ENCODE measurements around the gene TRPM6.

The TRPM6 gene

DNA sequence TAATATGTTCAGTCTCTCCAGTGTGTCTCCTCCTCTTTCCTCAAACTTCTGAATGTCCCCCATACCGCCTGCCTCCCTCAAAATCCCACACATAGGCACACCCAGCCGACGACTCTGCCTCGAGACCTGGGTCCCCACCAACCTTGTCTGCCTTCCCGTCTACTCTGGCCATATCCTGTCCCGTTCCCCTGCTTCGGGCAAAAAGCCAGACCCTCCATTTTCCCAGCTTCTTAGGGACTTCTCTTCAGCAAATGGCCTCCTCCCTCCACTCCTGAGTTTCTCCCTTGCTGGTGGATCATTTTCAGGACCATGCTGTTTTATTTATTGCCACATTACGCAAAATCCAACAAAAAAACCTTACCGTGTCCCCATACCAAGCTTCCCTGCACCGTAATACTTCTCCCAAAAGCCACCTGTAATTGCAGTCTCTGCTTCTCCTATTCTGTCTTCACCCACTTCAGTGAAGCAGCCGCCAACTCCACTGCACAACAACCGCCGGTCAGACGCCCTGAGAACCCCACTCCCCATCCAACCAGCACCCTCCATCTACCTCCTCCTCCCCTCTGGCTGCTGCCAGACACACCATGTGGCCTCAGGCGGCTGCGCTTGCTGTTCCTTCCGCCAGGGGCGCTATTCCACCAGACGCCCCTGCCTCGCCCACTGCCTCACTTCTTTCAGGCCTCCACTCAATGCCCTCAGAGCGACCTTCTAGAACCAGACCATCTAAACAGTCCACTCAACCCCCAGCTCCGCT is 117.0 kb downstream of the TRPM6 start:
- H3K4me1 Mint-ChIP-seq, result peaks cover 5% of the 10 kb centered on the region
- H3K27ac Mint-ChIP-seq, result peak overlapping the region; percentile 27
- no peak overlapping the region for H3K4me3 Mint-ChIP-seq
- H3K27me3 Mint-ChIP-seq, result peaks cover 7% of the 10 kb centered on the region
- no peaks in the 10 kb centered on the region for H3K9me3 Mint-ChIP-seq
- no peaks in the 10 kb centered on the region for H3K36me3 Mint-ChIP-seq

DNA sequence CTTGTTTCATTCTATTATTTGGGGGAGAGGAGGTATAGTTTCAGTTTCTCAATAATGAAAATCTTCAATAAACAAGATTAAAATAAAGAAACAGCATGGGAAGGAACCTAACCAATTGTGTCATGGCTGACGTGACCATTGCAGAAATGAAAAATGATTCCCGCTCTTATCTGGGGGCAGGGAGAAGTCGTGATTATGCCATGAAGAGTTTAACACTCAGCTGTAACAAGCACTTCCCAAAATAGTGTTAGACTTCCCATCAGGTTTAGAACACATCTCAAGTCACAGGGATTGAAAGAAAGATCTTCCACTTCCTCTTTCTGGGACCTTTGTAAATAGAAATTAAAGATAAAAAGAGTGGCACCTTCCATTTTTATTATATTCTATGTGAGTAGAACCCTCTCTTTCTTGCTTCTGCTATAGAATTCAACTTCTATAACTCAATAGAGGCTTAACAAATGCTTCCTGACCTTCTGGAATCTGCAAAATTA is 122.2 kb downstream of the TRPM6 start:
- Mint-ChIP-seq H3K36me3 (no peaks in the 10 kb centered on the region), H3K27ac (no peak overlapping the region), H3K27me3 (peaks cover 1% of the 10 kb centered on the region), H3K4me1 (no peaks in the 10 kb centered on the region), H3K9me3 (no peaks in the 10 kb centered on the region), H3K4me3 (no peak overlapping the region)

DNA sequence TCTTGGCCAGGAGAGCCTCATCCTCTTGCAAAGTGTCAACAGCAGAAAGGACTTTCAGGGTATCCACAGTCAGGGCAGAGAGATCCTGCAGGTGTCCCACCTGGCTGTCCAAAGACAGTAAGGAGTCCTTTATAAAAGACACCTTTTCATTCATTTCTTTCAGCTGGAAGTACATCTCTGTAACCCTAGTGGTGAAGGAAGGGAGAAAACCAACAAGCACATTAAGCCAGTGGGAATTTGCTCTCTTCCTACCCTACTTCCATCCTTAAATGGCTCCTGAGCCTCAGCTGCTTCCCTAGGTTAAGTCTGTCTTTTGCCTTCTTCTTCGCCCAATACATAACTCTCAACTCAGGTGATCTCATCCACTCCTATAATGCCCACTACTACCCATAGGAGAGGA is 124.8 kb downstream of the TRPM6 start:
- Mint-ChIP-seq H3K4me1 (no peaks in the 10 kb centered on the region), H3K36me3 (no peaks in the 10 kb centered on the region), H3K4me3 (no peak overlapping the region), H3K27ac (no peak overlapping the region), H3K9me3 (no peaks in the 10 kb centered on the region), H3K27me3 (peaks cover 1% of the 10 kb centered on the region)

DNA sequence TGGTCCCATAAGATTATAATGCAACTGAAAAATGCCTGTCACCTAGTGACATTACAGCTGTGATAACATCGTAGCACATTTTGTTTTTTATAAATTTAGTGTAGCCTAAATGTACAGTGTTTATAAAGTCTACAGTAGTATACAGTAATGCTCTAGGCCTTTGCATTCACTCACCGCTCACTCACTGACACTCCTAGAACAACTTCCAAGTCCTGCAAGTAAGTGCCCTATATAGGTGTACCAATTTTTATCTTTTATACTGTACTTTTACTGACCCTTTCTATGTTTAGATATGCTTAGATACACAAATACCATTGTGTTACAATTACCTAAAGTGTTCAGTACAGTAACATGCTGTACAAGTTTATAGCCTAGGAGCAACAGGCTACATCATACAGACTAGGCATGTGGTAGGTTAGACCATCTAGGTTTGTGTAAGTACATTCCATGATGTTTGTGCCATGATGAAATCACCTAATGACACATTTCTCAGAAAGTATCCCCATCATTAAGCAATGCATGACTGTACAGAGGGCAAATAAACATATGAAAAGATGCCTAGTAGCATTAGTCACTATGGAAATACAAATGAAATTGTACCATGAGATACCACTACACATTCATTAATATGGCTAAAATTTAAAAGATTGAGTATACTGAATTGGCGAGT is 127.6 kb downstream of the TRPM6 start:
- H3K4me3 Mint-ChIP-seq, result no peak overlapping the region
- H3K4me1 Mint-ChIP-seq, result no peaks in the 10 kb centered on the region
- H3K36me3 Mint-ChIP-seq, result no peaks in the 10 kb centered on the region
- H3K9me3 Mint-ChIP-seq, result no peaks in the 10 kb centered on the region
- H3K27me3 Mint-ChIP-seq, result peaks cover 1% of the 10 kb centered on the region
- no peak overlapping the region for H3K27ac Mint-ChIP-seq

DNA sequence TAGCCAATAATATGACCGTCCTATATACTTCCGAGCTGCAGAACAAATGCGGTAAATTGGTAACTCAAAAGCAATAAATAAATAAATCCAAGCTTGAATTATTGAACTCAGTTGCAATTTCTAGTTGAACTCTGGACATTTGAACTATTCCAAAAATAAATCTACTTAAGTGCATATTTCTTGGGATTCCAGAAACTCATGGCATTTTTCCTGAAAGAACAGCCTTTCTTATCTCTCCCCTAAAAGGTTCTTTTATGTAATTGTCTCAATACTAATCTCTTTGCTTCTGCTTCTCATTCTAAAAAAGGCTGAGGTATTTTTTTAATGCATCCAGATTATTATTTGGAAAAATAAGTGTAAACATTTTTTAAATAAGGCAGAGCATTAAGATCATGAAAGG is 131.7 kb downstream of the TRPM6 start:
- H3K36me3 Mint-ChIP-seq, result no peaks in the 10 kb centered on the region
- H3K27me3 Mint-ChIP-seq, result peaks cover 3% of the 10 kb centered on the region
- H3K9me3 Mint-ChIP-seq, result no peaks in the 10 kb centered on the region
- no peak overlapping the region for H3K27ac Mint-ChIP-seq
- no peak overlapping the region for H3K4me3 Mint-ChIP-seq
- H3K4me1 Mint-ChIP-seq, result no peaks in the 10 kb centered on the region

DNA sequence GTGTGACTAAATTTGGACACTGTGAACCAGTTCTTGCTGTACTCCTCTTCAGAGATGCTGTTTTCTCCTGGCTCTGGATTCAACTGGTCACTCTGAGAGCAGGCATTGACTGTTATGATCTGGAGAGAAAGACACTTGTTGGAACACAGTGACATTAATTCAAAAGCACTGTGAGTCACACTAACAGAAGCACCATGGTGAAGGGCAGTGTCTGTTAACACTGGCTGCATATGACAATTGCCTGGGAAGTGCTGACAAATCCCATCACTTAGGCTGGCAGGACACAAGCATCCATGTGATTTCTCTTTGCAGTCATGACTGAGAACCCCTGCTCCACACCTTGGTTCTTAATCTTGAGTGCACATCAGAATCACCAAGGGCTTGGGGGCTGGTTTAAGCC is 132.4 kb downstream of the TRPM6 start:
- no peak overlapping the region for H3K4me3 Mint-ChIP-seq
- peaks cover 3% of the 10 kb centered on the region for H3K27me3 Mint-ChIP-seq
- H3K4me1 Mint-ChIP-seq, result no peaks in the 10 kb centered on the region
- H3K27ac Mint-ChIP-seq, result no peak overlapping the region
- no peaks in the 10 kb centered on the region for H3K9me3 Mint-ChIP-seq
- H3K36me3 Mint-ChIP-seq, result no peaks in the 10 kb centered on the region

DNA sequence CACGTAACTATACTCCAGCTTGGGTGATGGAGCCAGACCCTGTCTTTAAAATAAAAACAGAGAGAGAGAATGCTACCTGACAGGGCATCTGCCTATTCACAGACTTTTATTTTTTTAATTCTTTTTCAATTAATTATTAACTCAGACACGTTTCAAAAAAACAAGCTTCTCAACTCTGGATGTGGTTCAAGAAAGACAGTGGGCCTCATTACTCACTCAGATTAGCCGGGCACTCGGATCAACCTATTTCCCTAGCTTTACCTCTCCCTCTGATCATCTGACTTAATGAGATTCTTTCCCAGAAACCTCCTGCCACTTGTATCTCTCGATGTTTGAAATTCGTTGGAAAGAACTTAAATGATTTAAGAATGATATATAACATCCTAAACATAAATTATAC is 134.1 kb downstream of the TRPM6 start:
- Mint-ChIP-seq H3K36me3 (no peaks in the 10 kb centered on the region), H3K27ac (no peak overlapping the region), H3K4me3 (no peak overlapping the region), H3K27me3 (peaks cover 3% of the 10 kb centered on the region), H3K9me3 (no peaks in the 10 kb centered on the region), H3K4me1 (no peaks in the 10 kb centered on the region)

DNA sequence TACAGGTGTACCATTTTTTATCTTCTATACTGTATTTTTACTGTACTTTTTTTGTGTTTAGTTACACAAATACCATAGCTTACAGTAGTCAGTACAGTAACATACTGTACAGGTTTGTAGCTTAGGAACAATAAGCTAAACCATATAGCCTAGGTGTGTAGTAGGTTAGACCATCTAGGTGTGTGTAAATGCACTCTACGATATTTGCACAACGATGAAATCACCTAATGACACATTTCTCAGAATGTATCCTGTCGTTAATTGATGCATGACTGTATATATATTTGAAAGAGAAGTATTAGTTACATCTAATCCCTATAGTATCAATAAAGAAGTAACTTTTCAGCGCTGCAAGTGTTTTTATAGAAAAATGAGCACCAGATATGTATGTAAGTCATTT is 138.8 kb downstream of the TRPM6 start:
- Mint-ChIP-seq H3K27me3 (peaks cover 13% of the 10 kb centered on the region), H3K36me3 (no peaks in the 10 kb centered on the region), H3K27ac (no peak overlapping the region), H3K9me3 (no peaks in the 10 kb centered on the region), H3K4me3 (no peak overlapping the region), H3K4me1 (no peaks in the 10 kb centered on the region)

DNA sequence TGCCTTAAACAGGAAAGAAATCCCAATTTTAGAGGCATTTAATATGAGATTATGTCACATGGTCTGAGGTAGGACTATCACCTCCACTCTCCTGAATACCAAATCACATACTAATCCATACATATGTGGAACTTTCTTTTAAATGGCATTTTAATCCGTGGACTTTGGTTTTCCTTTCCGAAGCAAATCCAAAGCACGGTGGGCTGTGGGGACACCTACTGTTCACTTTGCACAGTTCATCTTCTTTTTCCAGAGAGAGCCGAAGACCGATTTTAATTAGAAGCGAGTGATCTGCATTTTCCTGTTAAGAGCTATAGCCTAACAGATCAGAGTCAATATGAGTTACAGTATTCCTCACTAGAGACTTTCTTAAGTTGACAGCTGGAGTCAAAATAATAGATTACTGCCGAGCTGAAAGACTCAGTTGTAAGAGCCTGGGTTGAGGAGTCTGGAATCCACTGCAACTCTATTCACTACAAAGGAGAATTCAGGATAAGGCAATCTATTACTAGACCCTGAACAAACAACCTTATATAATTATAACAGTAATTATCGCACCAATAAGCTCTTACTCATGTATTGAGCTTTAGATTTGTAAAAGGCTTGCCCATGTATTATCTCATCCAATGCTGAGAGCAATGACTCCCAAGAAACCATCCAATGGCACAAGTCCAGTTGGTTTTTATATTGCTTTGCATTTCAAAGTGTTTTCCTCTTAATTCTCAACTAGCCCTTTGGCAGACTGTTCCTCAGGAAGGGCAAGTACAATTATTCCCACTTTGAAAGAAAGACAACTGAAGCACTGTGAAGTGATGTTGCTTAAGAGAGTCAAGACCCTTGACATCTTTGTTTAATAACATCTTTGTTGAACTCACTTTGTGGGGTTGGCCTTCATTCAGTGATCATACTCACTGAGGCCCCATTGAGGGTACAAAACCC is 144.7 kb downstream of the TRPM6 start:
- Mint-ChIP-seq H3K27me3 (peaks cover 24% of the 10 kb centered on the region), H3K4me1 (peaks cover 3% of the 10 kb centered on the region), H3K4me3 (no peak overlapping the region), H3K36me3 (no peaks in the 10 kb centered on the region), H3K9me3 (no peaks in the 10 kb centered on the region), H3K27ac (no peak overlapping the region)

DNA sequence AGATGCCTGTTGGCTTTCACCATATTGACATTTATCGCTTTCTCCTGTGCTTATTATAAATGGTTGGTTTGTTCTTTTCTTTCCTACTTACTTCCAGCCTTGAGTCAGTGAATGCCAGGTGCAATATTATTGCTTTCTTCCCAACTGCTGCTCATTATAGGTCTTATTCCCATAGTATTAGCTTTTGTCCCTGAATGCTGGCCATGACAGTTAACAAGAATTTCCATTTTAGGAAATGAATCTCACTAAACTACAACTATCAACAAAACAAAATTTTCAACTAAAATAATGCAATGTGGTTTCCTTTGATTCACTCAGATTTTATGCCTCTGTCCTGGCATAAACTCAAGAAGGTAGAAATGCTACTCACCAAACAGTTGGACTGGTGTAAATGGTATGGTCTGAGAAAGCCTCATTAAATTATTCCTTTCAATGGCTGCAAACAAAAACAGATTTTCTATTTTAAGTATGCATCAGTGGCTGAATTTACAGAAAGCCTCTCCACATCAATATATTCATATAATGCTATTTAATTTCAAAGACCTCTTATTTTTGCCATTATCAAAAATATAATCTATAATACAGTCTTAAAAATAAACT is 145.4 kb downstream of the TRPM6 start:
- no peaks in the 10 kb centered on the region for H3K36me3 Mint-ChIP-seq
- no peak overlapping the region for H3K27ac Mint-ChIP-seq
- peaks cover 24% of the 10 kb centered on the region for H3K27me3 Mint-ChIP-seq
- no peaks in the 10 kb centered on the region for H3K9me3 Mint-ChIP-seq
- no peak overlapping the region for H3K4me3 Mint-ChIP-seq
- peaks cover 3% of the 10 kb centered on the region for H3K4me1 Mint-ChIP-seq

DNA sequence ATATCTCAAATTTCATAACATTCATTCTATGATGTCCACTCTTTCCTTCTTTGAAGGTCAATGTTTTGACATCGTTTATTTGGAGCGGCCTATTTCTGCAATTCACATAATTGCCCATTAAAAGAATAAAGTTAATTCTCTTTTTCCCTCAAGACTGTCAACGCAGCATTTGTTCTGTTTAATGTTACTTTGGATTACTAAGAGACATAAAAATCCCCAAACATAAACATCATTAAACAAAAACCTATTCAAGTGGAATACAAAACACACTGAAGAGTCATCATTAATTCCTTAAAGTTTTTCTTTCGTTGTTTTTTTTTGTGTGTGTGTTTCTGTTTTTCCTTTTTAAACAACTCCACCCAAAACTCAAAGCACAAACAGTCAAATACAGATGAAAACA is 151.1 kb downstream of the TRPM6 start:
- H3K27me3 Mint-ChIP-seq, result peaks cover 9% of the 10 kb centered on the region
- no peaks in the 10 kb centered on the region for H3K36me3 Mint-ChIP-seq
- H3K27ac Mint-ChIP-seq, result no peak overlapping the region
- no peak overlapping the region for H3K4me3 Mint-ChIP-seq
- H3K9me3 Mint-ChIP-seq, result no peaks in the 10 kb centered on the region
- no peaks in the 10 kb centered on the region for H3K4me1 Mint-ChIP-seq

DNA sequence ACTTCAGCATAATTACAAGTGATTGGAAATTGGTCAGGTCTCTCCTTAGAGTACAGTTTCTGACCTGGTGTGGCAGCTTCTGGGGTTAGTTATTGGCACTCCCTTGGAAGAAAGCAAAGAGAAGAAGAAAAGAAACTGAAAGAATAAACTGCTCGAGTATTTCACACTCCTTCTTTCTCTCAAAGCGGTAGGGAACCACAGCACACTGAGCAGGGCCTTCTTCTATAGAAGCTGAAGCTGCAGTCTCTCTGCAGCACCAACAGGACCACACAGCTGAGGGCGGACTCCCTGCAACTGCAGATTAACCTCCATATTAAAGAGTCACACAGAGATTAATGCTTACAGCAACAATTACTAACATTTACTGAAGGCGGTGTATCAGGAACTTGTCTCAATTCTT is 152.0 kb downstream of the TRPM6 start:
- no peaks in the 10 kb centered on the region for H3K36me3 Mint-ChIP-seq
- H3K4me3 Mint-ChIP-seq, result no peak overlapping the region
- H3K27me3 Mint-ChIP-seq, result peaks cover 5% of the 10 kb centered on the region
- no peaks in the 10 kb centered on the region for H3K9me3 Mint-ChIP-seq
- H3K27ac Mint-ChIP-seq, result no peak overlapping the region
- no peaks in the 10 kb centered on the region for H3K4me1 Mint-ChIP-seq

DNA sequence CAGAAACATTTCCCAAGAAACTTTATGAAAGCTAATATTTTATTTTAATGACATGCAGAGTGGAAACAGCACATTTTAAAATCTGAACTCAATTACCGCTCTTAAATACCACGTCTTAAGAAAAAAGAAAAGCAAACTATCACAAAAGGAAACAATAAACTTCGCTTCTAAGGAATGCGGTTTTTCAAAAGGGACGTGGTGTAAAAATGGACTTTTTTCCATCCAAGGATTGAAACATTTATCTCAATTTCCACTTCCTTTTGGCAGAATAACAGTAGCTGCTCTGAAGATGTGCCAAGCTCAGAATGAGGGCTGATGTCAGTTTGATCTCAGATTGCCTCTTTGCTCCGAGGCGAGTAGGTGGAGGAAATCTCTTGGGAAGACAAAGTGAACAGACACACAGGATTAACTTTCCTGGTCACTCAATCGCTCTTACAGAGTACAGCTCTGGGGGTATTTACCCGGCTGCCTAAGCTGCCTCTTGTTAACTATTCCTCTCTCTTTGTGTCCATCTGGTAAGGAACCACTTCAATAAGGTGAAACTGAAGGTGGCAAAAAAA is 158.5 kb downstream of the TRPM6 start:
- H3K27ac Mint-ChIP-seq, result no peak overlapping the region
- peaks cover 2% of the 10 kb centered on the region for H3K27me3 Mint-ChIP-seq
- H3K9me3 Mint-ChIP-seq, result no peaks in the 10 kb centered on the region
- H3K4me3 Mint-ChIP-seq, result no peak overlapping the region
- no peaks in the 10 kb centered on the region for H3K4me1 Mint-ChIP-seq
- no peaks in the 10 kb centered on the region for H3K36me3 Mint-ChIP-seq

DNA sequence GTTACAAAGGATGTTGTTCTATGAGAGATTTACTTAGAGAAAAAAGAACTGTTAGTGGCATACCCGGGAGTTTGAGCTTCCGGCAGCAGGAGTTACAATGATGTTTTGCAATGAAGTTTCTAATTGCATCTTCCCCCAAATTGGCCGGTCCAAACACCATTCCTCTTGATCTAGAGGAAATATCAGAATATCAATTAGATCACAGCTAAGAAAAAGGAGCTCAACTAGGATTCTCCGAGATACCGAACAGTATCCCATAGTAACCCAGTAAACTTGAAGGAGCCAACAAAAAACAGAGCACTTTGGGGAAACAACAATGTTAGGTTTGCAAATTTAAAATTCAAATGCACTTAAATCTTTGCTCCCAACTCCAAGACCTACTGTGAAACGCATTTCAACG is 159.5 kb downstream of the TRPM6 start:
- Mint-ChIP-seq H3K36me3 (no peaks in the 10 kb centered on the region), H3K27me3 (peaks cover 4% of the 10 kb centered on the region), H3K9me3 (no peaks in the 10 kb centered on the region), H3K4me3 (no peak overlapping the region), H3K4me1 (no peaks in the 10 kb centered on the region), H3K27ac (no peak overlapping the region)

DNA sequence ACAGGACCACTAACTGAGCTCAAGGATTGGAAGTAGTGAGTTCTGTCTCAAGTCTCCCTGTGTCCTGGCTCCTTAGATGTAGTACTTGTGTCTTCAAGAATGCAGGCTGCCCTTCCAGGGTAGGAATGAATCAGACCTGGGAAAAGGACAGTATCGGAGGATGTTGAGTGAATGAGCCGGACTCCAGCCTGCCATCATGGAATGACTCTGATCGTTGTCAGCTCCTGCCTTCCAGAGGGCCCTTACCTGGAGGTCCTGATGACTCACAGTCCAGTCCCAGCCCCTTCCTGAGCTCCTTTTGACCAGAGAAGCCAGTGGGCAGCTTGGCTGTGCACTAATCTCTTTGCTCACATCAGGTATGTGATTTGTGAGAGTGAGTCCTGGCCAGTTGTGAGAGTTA is 161.1 kb downstream of the TRPM6 start:
- Mint-ChIP-seq H3K27me3 (peaks cover 4% of the 10 kb centered on the region), H3K4me1 (no peaks in the 10 kb centered on the region), H3K4me3 (no peak overlapping the region), H3K36me3 (no peaks in the 10 kb centered on the region), H3K9me3 (no peaks in the 10 kb centered on the region), H3K27ac (no peak overlapping the region)
